ELR (cell line): ENCODE measurements around the gene PTBP1.
A peak's percentile ranks its signal among the peaks of the same experiment; 100 is the strongest.

Experiments
- DNase-seq: peaks from one replicate; pipeline ENCODE4 v3.0.0-alpha.2; 2015; ENCODE audit warnings: low read depth

The PTBP1 gene

GRCh38 chr19:797528-798414 is 519 bp downstream of the PTBP1 start:
- peak; percentile 94 for DNase-seq

GRCh38 chr19:798415-799075 is 1.3 kb downstream of the PTBP1 start:
- DNase-seq = no peak

GRCh38 chr19:799076-799881 is 2.0 kb downstream of the PTBP1 start:
- peak; percentile 59 for DNase-seq

GRCh38 chr19:800360-801029 is 3.2 kb downstream of the PTBP1 start:
- DNase-seq = no peak

DNA sequence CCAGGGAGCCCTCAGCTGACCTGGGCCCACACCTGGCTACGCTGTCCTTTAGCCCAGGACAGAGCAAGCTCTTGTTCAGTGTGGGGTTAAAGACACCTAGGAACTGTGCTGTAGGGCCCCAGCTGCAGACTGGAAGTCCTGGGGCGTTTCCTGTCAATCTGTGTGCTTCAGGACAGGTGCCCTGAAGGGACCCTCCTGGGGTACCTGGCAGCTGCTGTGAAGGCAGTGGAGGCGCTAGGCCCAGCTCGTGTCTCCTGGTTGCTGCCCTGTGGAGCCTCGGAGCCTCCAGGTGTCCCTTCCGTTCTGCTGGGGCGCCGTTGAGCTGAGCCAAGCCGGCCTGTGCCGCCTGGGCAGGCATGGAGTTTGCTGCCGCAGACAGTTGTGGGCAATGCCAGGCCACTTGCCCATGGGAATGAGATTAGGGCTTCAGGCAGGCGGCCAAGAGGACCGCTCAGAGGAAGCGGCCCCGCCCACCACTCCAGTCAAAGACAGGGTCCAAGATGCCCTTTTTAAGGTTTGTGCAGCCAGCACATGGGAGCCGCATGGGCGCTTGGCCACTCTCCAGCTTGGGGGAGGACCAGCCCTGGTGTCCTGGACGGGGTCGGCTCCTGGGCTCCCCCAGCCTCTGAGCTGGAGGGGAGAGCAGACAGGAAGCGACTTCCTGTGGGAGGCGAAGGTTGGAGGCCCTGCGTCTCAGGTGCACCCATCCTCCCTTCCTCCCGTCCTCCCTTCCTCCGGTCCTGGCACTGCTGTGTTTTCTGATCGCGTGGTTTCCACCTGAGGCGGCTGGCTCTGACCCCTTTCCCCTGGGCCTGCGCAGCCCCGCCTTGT is 4.0 kb downstream of the PTBP1 start:
- DNase-seq = no peak

DNA sequence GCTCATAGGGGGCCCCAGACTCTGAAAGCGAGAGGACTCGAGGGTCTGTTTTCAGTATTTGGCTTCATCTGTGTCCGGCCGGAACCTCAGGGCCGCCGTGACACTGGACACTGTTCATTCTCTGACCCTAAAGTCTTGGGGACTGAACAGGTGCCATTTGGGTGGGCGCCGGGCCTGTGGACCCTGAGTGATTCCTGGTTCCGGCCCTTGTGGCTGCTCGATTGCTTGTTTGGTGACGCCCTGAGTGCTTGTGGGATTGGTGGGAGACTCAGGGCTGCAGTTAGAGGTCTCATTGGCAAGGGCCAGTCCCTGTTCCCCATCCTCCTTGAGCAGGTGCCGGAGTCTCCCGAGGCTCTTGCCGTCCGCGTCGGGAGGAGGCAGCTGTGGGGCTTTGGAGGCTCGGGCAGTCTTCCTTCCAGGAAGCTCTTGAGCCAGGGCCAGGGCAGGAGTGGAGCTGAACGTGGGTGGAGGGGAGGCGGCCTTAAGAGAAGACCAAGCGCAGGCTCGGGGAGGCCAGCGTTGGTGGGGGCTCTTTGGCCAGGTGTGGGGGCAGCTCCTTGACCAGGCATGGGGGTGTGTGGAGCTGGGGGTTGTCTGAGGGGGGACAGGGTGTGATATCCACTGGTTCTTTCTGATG is 4.7 kb downstream of the PTBP1 start:
- no peak for DNase-seq

GRCh38 chr19:802498-803098 is 5.3 kb downstream of the PTBP1 start:
- DNase-seq = no peak

DNA sequence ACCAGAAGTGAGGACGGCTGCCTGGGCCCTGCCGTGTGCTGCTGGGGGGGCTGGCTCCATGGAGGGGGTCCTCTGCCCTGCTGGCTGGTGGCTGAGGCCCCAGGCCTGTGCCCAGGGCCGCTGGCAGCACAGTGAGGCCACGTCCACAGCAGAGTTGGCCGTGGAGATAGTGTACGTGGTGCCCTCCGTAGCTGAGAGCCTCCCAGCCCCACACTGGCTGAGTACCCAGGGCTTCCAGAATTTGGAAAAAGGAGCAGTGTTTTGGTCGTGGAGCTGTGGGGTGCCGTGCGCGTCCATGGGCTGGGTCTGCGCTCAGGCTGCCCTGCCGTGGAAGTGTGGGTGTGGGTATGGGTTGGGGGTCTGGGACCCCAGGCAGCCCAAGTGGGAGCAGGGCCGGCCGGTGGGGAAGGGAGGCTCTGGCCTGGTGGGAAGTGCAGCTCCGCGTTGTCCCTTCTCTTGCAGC is 5.9 kb downstream of the PTBP1 start:
- DNase-seq = no peak

GRCh38 chr19:803686-804418 is 6.6 kb downstream of the PTBP1 start:
- DNase-seq = no peak

- no peak for DNase-seq
Observed at GRCh38 chr19:804419-805165, 7.3 kb downstream of the PTBP1 start.

- DNase-seq = no peak
Observed at GRCh38 chr19:805166-805551, 7.9 kb downstream of the PTBP1 start.

GRCh38 chr19:805600-806550 is 8.6 kb downstream of the PTBP1 start:
- DNase-seq = no peak

GRCh38 chr19:806815-807421 is 9.7 kb downstream of the PTBP1 start:
- DNase-seq = no peak

GRCh38 chr19:807627-808422 is 10.6 kb downstream of the PTBP1 start:
- no peak for DNase-seq

DNA sequence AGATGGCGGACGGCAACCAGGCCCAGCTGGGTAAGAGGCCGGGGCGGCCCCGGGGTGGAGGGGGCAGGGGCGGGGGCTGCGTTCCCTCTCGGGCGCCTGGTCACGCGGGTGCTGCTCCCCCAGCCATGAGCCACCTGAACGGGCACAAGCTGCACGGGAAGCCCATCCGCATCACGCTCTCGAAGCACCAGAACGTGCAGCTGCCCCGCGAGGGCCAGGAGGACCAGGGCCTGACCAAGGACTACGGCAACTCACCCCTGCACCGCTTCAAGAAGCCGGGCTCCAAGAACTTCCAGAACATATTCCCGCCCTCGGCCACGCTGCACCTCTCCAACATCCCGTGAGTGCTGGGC is 11.1 kb downstream of the PTBP1 start:
- no peak for DNase-seq

GRCh38 chr19:810077-810855 is 13.0 kb downstream of the PTBP1 start:
- no peak for DNase-seq
